HG03159 (cell line): Measurements from ENCODE around the gene ANKRD29.
"Not testable (repeated sequence)": the region's sequence is repeated elsewhere in the genome, so short reads cannot be mapped to it uniquely, and the experiment has no call there.

Experiments
- ATAC-seq: cut with Tn5 transposase; IDR thresholded peaks from one replicate; pipeline ENCODE4 v1.9.1; 2021; ENCODE audit warnings: mild to moderate bottlenecking, moderate library complexity; ENCODE audit not compliant: unreplicated experiment

The ANKRD29 gene

DNA sequence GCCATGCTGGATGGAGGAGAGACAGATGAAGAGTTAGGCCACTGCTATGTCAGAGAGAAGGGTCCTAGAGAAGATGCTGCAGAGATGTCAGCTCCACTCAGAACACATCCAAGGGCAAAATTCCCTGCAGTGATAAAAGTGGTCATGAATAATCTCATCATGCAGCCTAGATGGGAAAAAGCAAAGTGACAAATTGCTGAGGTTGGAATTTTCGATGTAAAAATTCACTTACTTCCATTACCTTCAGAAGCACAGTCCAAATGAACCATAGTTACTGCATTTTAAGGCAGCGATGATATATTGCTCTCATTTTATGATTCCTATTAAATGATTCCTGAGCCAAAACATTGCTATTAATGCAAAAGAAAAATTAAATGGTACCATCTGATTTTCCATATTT, 16.4 kb downstream of the ANKRD29 start:
- ATAC-seq: no peak

DNA sequence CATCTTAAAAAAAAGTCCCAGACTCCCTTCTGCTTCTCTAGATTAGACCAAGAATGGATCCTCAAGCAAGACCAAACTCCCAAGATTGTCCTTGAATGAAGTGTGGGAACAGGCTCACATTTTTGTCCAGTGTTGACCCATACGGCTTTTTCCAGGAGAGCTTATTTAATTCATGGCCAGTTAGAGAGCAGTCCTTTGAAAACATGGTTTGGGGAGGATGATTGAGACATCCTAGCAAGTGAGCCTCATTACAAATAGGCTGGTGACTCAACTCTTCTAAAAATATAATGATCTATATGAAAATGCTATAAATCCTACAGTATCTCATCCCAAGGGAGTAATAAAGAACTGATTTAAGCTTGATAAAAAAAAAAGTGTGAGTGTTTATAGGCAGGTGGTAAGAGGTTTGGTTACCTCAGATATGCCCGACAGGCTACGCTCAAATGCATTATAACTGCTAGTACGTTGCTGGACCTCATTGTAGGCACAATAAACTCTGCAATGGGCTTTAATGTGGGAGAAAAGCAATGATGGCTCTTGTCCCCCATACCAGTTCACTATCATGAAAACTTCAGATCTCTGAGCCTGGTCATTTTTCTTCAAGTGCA, 17.0 kb downstream of the ANKRD29 start:
- no peak for ATAC-seq

DNA sequence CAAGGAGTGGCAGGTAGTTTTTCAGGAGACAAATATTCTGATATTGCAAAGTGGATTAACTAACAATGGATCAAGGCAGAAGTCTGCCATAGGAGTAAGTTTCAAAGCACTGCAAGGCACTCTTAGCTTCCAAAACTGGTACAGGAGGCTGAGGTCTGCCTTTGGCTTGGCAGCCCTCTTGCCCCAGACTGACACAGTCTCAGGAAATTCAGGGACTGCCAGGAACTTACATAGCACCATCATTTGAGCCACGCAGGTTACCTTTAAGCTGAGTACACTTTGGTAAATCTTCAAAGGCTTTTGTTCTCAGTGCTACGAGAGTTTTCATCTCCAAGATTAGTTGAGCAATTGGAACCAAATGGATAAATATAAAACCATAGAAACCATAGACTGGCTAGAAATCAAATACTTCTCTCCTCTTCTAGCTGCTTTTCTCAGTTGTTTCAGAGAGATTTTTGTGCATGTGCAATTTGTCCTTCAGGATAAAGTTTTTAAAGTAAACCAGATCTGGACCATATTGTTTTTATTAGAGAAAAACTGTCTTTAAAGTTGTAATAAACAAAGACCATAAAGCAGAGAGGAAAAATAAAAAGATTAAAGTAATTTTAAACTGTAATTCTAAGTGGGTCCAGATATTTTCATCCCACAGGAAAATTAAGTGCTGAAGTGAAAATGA, 18.8 kb downstream of the ANKRD29 start:
- ATAC-seq: no peak

GRCh38 chr18:23641937-23642666, 20.6 kb downstream of the ANKRD29 start:
- no peak for ATAC-seq

GRCh38 chr18:23641143-23641720, 21.5 kb downstream of the ANKRD29 start:
- ATAC-seq: no peak

DNA sequence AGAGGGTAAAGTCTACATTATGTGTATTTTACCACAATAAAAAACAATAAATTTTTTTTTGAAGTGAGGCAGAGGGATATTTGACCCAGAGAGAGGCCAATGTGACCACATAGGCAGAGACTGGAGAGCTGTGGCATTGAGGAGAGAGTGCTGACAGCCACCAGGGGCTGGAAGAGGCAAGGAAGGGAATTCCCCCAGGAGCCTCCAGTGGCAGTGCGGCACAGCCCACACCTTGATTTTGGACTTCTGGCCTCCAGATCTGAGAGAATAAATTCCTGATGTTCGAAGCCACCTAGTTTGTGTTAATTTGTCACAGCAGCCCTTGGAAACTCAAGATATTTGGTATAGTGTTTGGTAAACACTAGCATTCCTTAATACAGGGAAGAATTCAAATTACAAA, 22.7 kb downstream of the ANKRD29 start:
- ATAC-seq: no peak

DNA sequence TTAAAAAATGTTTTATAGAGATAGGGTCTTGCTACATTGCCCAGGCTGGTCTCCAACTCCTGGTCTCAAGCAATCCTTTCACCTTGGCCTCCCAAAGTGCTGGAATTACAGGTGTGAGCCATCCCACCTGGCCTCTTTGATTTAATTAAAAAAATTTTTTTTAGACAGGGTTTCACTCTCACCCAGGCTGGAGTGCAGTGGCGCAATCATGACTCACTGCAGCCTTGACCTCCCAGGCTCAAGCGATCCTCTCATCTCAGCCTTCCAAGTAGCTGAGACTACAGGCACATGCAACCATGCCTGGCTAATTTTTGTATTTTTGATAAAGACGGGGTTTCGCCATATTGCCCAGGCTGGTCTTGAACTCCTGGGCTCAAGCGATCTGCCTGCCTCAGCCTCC, 26.3 kb downstream of the ANKRD29 start:
- ATAC-seq: not testable (repeated sequence)

GRCh38 chr18:23636071-23636399, 26.7 kb downstream of the ANKRD29 start:
- ATAC-seq: no peak

- no peak for ATAC-seq
Observed at GRCh38 chr18:23635283-23636070, 27.2 kb downstream of the ANKRD29 start.

- no peak for ATAC-seq
Observed at GRCh38 chr18:23634692-23635091, 28.0 kb downstream of the ANKRD29 start.

DNA sequence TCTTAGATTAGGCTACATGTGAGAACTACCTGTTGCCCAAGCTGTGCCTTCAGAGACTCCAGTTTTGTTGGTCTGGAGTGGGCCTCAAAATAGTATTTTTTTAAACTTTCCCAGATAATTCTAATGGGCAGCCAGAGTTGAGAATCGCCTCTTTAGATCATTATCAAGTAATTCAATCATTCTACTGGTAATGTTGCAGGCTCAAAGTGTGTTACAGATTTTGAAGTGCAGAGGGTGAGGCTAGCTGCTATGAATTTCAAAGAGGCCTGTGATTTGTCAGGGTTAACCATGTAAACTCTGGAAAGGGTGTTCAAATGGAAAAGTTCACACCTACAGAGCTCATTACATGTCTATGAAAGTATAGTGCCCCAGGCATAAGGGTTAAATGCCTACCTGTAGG, 30.1 kb downstream of the ANKRD29 start:
- no peak for ATAC-seq

- ATAC-seq: no peak
Observed at GRCh38 chr18:23631746-23632145, 31.0 kb downstream of the ANKRD29 start.

- no peak for ATAC-seq
Observed at GRCh38 chr18:23631312-23631711, 31.4 kb downstream of the ANKRD29 start.

- ATAC-seq: peak; percentile 95
Observed at GRCh38 chr18:23629444-23629946, 33.2 kb downstream of the ANKRD29 start.

GRCh38 chr18:23627970-23628369, 34.7 kb downstream of the ANKRD29 start:
- ATAC-seq: no peak

DNA sequence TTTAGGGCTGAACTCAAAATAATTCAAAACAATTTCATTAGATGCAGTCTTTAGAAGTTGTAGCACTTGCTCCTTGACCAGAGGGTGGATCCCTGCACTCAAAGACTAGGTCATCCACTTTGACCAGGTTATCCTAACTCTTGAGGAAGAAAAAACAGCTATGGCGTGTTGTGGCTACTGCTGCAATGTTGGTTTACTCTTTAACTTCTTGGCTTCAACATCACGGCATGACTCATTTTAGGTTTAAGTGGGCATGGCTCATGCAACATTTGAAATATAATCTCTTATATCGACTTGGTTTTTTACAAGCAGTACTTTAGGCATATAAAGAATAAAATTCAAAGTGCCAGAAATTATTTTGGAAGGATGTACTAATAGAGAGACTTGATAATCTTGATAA, 35.4 kb downstream of the ANKRD29 start:
- no peak for ATAC-seq

GRCh38 chr18:23626451-23627279, 36.0 kb downstream of the ANKRD29 start:
- ATAC-seq: no peak

GRCh38 chr18:23623040-23623439, 39.7 kb downstream of the ANKRD29 start:
- ATAC-seq: no peak

DNA sequence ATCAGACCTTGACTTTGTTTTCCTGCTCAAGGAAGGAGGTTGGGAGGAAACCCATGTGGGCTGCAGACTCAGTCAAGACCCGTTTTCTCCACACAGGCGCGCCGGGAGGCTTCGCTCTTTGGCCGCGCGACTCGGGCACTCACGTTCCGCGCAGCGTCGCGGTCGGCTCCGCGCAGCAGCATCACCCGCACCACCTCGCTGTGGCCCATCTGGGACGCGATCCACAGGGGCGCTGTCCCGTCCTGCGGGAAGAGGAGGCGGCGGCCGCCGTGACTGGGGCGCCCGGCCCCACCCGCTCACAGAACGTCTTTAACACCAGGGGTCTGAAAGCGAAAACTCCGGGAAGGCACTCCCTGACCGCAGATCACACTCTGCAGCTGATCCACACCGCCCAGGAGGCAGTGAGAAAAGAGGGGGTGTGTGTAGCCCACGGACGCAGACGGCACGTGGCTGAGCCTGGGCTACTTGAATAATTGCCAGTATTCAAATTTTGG, 43.3 kb downstream of the ANKRD29 start:
- ATAC-seq: no peak

- ATAC-seq: no peak
Observed at GRCh38 chr18:23618862-23619387, 43.8 kb downstream of the ANKRD29 start.
